Measurements from ENCODE around the gene DPYSL5.

DNA sequence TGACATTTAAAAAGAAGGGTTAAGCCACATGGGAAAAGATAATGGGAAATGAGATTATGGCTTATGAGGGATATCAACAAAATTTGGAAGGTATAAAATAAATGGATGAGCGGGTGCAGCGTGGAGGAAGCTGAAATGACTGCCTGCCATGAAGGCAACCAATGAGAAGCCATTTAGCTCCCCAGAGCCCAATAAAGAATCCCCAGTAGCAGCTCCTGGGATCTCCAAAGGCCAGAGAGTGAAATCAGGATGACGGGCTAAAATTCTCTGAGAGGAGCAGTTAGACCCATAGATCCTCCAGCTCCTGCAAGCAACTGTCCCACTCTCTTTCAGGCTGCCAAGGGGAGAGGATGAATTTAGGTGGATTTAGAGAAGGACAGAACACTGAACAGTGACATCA is 109.6 kb downstream of the DPYSL5 start:
- TF ChIP-seq, protein P1, sequence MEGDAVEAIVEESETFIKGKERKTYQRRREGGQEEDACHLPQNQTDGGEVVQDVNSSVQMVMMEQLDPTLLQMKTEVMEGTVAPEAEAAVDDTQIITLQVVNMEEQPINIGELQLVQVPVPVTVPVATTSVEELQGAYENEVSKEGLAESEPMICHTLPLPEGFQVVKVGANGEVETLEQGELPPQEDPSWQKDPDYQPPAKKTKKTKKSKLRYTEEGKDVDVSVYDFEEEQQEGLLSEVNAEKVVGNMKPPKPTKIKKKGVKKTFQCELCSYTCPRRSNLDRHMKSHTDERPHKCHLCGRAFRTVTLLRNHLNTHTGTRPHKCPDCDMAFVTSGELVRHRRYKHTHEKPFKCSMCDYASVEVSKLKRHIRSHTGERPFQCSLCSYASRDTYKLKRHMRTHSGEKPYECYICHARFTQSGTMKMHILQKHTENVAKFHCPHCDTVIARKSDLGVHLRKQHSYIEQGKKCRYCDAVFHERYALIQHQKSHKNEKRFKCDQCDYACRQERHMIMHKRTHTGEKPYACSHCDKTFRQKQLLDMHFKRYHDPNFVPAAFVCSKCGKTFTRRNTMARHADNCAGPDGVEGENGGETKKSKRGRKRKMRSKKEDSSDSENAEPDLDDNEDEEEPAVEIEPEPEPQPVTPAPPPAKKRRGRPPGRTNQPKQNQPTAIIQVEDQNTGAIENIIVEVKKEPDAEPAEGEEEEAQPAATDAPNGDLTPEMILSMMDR (conservative IDR thresholded peaks at IDR 0.05; ENCODE audit: low read length): no peak
- TF ChIP-seq EZH2phosphoT487 (IDR thresholded peaks at IDR 0.05; ENCODE audit: borderline replicate concordance): no peak
